Measurements from ENCODE around the gene PRPF18.

Gene PRPF18

GRCh38 chr10:13604357-13605040 lies 17.7 kb downstream of the PRPF18 start:
- peaks cover 61% of the 10 kb centered on the region for H3K36me3 ChIP-seq
- no peaks in the 10 kb centered on the region for H3K9me3 ChIP-seq
- no peaks in the 10 kb centered on the region for H3K4me1 ChIP-seq (ENCODE audit: control insufficient read depth in 1 of 2, insufficient read depth in 1 of 2, low read depth in 1 of 2, low read length in 1 of 2)
- no peaks in the 10 kb centered on the region for H3K27me3 ChIP-seq
- no peak for TF ChIP-seq CTCF (IDR thresholded peaks at IDR 0.05)
- H3K27ac ChIP-seq: no peak overlapping the region
- no peak overlapping the region for H3K4me3 ChIP-seq (ENCODE audit: low read depth in 1 of 2, low read length in 1 of 2)

- H3K4me1 ChIP-seq (ENCODE audit: control insufficient read depth in 1 of 2, insufficient read depth in 1 of 2, low read depth in 1 of 2, low read length in 1 of 2): no peaks in the 10 kb centered on the region
- H3K27ac ChIP-seq: no peak overlapping the region
- TF ChIP-seq CTCF (IDR thresholded peaks at IDR 0.05): no peak
- no peak overlapping the region for H3K4me3 ChIP-seq (ENCODE audit: low read depth in 1 of 2, low read length in 1 of 2)
- H3K9me3 ChIP-seq: no peaks in the 10 kb centered on the region
- peaks cover 73% of the 10 kb centered on the region for H3K36me3 ChIP-seq
- H3K27me3 ChIP-seq: no peaks in the 10 kb centered on the region
Observed at GRCh38 chr10:13608246-13608853, 21.6 kb downstream of the PRPF18 start.

GRCh38 chr10:13612654-13613373 lies 26.0 kb downstream of the PRPF18 start:
- TF ChIP-seq CTCF (IDR thresholded peaks at IDR 0.05): no peak
- no peak overlapping the region for H3K4me3 ChIP-seq (ENCODE audit: low read depth in 1 of 2, low read length in 1 of 2)
- no peaks in the 10 kb centered on the region for H3K9me3 ChIP-seq
- H3K4me1 ChIP-seq (ENCODE audit: control insufficient read depth in 1 of 2, insufficient read depth in 1 of 2, low read depth in 1 of 2, low read length in 1 of 2): no peaks in the 10 kb centered on the region
- H3K36me3 ChIP-seq: peaks cover 96% of the 10 kb centered on the region
- no peaks in the 10 kb centered on the region for H3K27me3 ChIP-seq
- no peak overlapping the region for H3K27ac ChIP-seq

GRCh38 chr10:13613519-13613918 lies 26.8 kb downstream of the PRPF18 start:
- H3K9me3 ChIP-seq: no peaks in the 10 kb centered on the region
- H3K4me1 ChIP-seq (ENCODE audit: control insufficient read depth in 1 of 2, insufficient read depth in 1 of 2, low read depth in 1 of 2, low read length in 1 of 2): no peaks in the 10 kb centered on the region
- no peaks in the 10 kb centered on the region for H3K27me3 ChIP-seq
- H3K4me3 ChIP-seq (ENCODE audit: low read depth in 1 of 2, low read length in 1 of 2): no peak overlapping the region
- peaks cover 95% of the 10 kb centered on the region for H3K36me3 ChIP-seq
- TF ChIP-seq CTCF (IDR thresholded peaks at IDR 0.05): no peak
- no peak overlapping the region for H3K27ac ChIP-seq

GRCh38 chr10:13614530-13615332 lies 28.0 kb downstream of the PRPF18 start:
- no peak for TF ChIP-seq CTCF (IDR thresholded peaks at IDR 0.05)
- peaks cover 95% of the 10 kb centered on the region for H3K36me3 ChIP-seq
- no peak overlapping the region for H3K4me3 ChIP-seq (ENCODE audit: low read depth in 1 of 2, low read length in 1 of 2)
- no peaks in the 10 kb centered on the region for H3K9me3 ChIP-seq
- no peak overlapping the region for H3K27ac ChIP-seq
- no peaks in the 10 kb centered on the region for H3K4me1 ChIP-seq (ENCODE audit: control insufficient read depth in 1 of 2, insufficient read depth in 1 of 2, low read depth in 1 of 2, low read length in 1 of 2)
- no peaks in the 10 kb centered on the region for H3K27me3 ChIP-seq
